Liver (tissue), 3 donors: Measurements from ENCODE around the gene EMD.

Source experiments
- ATF3 ChIP-seq: IDR thresholded peaks from 2 replicates; pipeline ENCODE4 v1.6.1; 2016; ENCODE audit warnings: antibody characterized with exemption
- CTCF ChIP-seq: fragments of 150-350 bp; IDR thresholded peaks from 2 replicates; pipeline ENCODE4 v1.5.1; 2017; ENCODE audit warnings: improper control_type of control experiment, low read depth, low read length; ENCODE audit not compliant: missing input control
- FOXA1 ChIP-seq: IDR thresholded peaks from 2 replicates; pipeline ENCODE4 v1.6.1; 2016; ENCODE audit warnings: antibody characterized with exemption
- GABPA ChIP-seq, 2 donors: IDR thresholded peaks in 1 of 2; conservative IDR thresholded peaks in 1 of 2; 2 replicates each; pipeline ENCODE4 v1.6.1; 2016; ENCODE audit warnings: antibody characterized with exemption in 2 of 2, mild to moderate bottlenecking in 1 of 2, moderate library complexity in 1 of 2
- JUND ChIP-seq, 2 donors: IDR thresholded peaks; 2 replicates each; pipeline ENCODE4 v1.6.1; 2016; ENCODE audit warnings: antibody characterized with exemption in 2 of 2
- MAX ChIP-seq: IDR thresholded peaks from 2 replicates; pipeline ENCODE4 v1.6.1; 2016; ENCODE audit warnings: antibody characterized with exemption
- NR2F2 ChIP-seq: IDR thresholded peaks from 2 replicates; pipeline ENCODE4 v1.6.1; 2016; ENCODE audit warnings: antibody characterized with exemption
- RAD21 ChIP-seq, 2 donors: IDR thresholded peaks; 2 replicates each; pipeline ENCODE4 v1.6.1; 2016; ENCODE audit warnings: antibody characterized with exemption in 2 of 2, mild to moderate bottlenecking in 2 of 2
- RXRA ChIP-seq, 2 donors: IDR thresholded peaks; 2 replicates each; pipeline ENCODE4 v1.6.1; 2017 to 2018; ENCODE audit warnings: antibody characterized with exemption in 2 of 2, mild to moderate bottlenecking in 1 of 2
- SP1 ChIP-seq: IDR thresholded peaks from 2 replicates; pipeline ENCODE4 v1.6.1; 2018; ENCODE audit warnings: antibody characterized with exemption, mild to moderate bottlenecking
- TAF1 ChIP-seq: conservative IDR thresholded peaks from 2 replicates; pipeline ENCODE4 v1.6.1; 2016; ENCODE audit warnings: antibody characterized with exemption, mild to moderate bottlenecking
- YY1 ChIP-seq: IDR thresholded peaks from 2 replicates; pipeline ENCODE4 v1.6.1; 2016; ENCODE audit warnings: antibody characterized with exemption, mild to moderate bottlenecking
- TF ChIP-seq, protein P1 (sequence below): IDR thresholded peaks from 2 replicates; pipeline ENCODE4 v1.6.1; 2016; ENCODE audit warnings: antibody characterized with exemption, mild to moderate bottlenecking
- donor health status: healthy.
- donor health status: healthy.

- no peak for TF ChIP-seq GABPA (IDR thresholded peaks at IDR 0.05 in 1 of 2, conservative IDR thresholded peaks at IDR 0.05 in 1 of 2)
- TF ChIP-seq CTCF = no peak
- no peak for TF ChIP-seq ATF3
- TF ChIP-seq YY1 = no peak
- no peak for TF ChIP-seq TAF1
- TF ChIP-seq RAD21 (IDR thresholded peaks at IDR 0.05) = no peak
- TF ChIP-seq MAX = no peak
- no peak for TF ChIP-seq JUND (IDR thresholded peaks at IDR 0.05)
- TF ChIP-seq, protein P1, sequence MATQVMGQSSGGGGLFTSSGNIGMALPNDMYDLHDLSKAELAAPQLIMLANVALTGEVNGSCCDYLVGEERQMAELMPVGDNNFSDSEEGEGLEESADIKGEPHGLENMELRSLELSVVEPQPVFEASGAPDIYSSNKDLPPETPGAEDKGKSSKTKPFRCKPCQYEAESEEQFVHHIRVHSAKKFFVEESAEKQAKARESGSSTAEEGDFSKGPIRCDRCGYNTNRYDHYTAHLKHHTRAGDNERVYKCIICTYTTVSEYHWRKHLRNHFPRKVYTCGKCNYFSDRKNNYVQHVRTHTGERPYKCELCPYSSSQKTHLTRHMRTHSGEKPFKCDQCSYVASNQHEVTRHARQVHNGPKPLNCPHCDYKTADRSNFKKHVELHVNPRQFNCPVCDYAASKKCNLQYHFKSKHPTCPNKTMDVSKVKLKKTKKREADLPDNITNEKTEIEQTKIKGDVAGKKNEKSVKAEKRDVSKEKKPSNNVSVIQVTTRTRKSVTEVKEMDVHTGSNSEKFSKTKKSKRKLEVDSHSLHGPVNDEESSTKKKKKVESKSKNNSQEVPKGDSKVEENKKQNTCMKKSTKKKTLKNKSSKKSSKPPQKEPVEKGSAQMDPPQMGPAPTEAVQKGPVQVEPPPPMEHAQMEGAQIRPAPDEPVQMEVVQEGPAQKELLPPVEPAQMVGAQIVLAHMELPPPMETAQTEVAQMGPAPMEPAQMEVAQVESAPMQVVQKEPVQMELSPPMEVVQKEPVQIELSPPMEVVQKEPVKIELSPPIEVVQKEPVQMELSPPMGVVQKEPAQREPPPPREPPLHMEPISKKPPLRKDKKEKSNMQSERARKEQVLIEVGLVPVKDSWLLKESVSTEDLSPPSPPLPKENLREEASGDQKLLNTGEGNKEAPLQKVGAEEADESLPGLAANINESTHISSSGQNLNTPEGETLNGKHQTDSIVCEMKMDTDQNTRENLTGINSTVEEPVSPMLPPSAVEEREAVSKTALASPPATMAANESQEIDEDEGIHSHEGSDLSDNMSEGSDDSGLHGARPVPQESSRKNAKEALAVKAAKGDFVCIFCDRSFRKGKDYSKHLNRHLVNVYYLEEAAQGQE = no peak
- TF ChIP-seq RXRA (IDR thresholded peaks at IDR 0.05) = no peak
- no peak for TF ChIP-seq NR2F2
- TF ChIP-seq FOXA1 = no peak
- no peak for TF ChIP-seq SP1
These were observed 25.6 kb downstream of the EMD start for GRCh38 chrX:154404625-154405192.
